ENCODE results near the gene ATP8A2. TPM values are rescaled to one million over a fixed set of nuclear protein-coding genes. Genes with fewer than 3 reads are reported as not detected.

Gene ATP8A2
- total RNA-seq, 3 donors from 2014 or later (not counting 1 experiment from before 2014, with no cell fraction given) = 0.43 to 0.68 (median 0.59) TPM

DNA sequence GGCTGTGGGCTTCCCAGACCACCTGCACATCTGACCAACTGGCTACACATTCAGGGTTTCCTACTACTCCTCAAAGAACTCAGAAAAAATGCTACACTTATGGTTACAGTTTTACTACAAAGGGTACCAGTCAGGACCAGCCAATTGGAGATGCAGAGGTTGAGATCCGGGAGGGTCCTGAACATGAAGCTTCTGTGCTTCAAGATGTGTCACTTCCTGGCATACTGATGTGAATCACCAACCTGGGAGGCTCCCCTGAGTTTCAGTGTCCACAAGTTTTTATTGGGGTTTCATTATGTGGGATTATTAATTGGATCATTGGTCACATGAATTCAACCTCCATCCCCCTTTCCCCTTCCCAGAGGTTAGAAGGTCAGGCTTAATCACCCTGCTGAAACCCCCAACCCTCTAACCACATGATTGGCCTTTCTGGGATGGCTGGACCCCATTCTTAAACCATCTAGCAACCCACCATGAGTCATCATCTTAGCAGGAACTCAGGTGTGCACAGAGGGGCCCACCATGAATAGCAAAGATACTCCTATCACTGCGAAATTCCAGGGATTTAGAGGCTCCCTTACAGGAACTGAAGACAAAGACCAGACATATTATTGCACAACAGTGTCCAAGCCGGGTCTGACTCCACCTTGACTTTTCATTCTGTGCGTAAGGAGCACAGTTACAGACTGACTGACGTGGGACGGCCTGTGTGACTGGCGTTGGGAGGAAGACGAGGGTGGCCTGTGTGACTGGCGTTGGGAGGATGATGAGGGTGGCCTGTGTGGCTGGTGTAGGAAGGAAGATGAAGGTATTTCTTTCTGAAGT lies 90.7 kb downstream of the ATP8A2 start:
- peaks cover 0 to 4% of the 10 kb centered on the region in 2 donors for H3K9me3 Mint-ChIP-seq
- no peaks in the 10 kb centered on the region for H3K9me3 ChIP-seq (ENCODE audit: control insufficient read depth, insufficient read depth, low read length)
- no peaks in the 10 kb centered on the region for H3K4me1 Mint-ChIP-seq
- H3K27ac Mint-ChIP-seq = no peak overlapping the region
- intact Hi-C loops (cut with micrococcal nuclease) = no loop called here
- no peaks in the 10 kb centered on the region for H3K36me3 ChIP-seq (ENCODE audit: control insufficient read depth, insufficient read depth, low read length)
- peaks cover 23 to 34% of the 10 kb centered on the region in 2 donors for H3K27me3 Mint-ChIP-seq (ENCODE audit: low read depth in 2 of 2)
- H3K27me3 ChIP-seq (ENCODE audit: control insufficient read depth, insufficient read depth, low read length) = no peaks in the 10 kb centered on the region
- H3K36me3 Mint-ChIP-seq = no peaks in the 10 kb centered on the region
- no peaks in the 10 kb centered on the region for H3K4me1 ChIP-seq (ENCODE audit: control insufficient read depth, insufficient read depth, low read length)
- no peak for DNase-seq
- WGBS (ENCODE audit: insufficient coverage) = 83% methylated on average over 9 of the region's 9 CpGs
- no peak overlapping the region for H3K4me3 Mint-ChIP-seq
- no peak for ATAC-seq
- H3K27ac ChIP-seq (ENCODE audit: low read length) = no peak overlapping the region
- H3K4me3 ChIP-seq (ENCODE audit: low read length) = no peak overlapping the region
- TF ChIP-seq, protein P1, sequence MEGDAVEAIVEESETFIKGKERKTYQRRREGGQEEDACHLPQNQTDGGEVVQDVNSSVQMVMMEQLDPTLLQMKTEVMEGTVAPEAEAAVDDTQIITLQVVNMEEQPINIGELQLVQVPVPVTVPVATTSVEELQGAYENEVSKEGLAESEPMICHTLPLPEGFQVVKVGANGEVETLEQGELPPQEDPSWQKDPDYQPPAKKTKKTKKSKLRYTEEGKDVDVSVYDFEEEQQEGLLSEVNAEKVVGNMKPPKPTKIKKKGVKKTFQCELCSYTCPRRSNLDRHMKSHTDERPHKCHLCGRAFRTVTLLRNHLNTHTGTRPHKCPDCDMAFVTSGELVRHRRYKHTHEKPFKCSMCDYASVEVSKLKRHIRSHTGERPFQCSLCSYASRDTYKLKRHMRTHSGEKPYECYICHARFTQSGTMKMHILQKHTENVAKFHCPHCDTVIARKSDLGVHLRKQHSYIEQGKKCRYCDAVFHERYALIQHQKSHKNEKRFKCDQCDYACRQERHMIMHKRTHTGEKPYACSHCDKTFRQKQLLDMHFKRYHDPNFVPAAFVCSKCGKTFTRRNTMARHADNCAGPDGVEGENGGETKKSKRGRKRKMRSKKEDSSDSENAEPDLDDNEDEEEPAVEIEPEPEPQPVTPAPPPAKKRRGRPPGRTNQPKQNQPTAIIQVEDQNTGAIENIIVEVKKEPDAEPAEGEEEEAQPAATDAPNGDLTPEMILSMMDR (IDR thresholded peaks at IDR 0.05) = no peak

DNA sequence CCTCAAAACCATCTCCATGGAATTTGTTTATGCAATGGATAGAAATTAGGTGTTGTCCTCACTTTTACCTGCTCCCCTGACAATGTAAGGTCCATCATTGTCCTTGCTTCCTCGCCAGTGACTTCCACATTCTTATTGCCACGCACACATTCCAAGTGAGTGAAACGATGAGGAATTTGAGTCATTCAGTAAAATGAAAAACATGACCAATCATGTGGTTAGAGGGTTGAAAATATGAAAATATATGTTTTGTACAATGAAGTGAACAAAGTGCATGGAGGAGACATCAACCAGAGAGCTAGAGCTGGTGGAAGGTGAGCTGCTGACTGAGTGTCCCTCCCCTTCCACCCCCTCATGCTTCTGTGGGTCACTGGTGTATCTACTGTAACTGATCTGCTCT lies 91.7 kb downstream of the ATP8A2 start:
- Histone ChIP-seq H3K27me3 (ENCODE audit: control insufficient read depth, insufficient read depth, low read length) (no peaks in the 10 kb centered on the region), H3K4me3 (ENCODE audit: low read length) (no peak overlapping the region), H3K9me3 (ENCODE audit: control insufficient read depth, insufficient read depth, low read length) (no peaks in the 10 kb centered on the region), H3K4me1 (ENCODE audit: control insufficient read depth, insufficient read depth, low read length) (no peaks in the 10 kb centered on the region), H3K36me3 (ENCODE audit: control insufficient read depth, insufficient read depth, low read length) (no peaks in the 10 kb centered on the region), H3K27ac (ENCODE audit: low read length) (no peak overlapping the region)
- no peak for ATAC-seq
- DNase-seq = no peak
- Mint-ChIP-seq H3K4me3 (no peak overlapping the region), H3K9me3 (peaks cover 0 to 4% of the 10 kb centered on the region in 2 donors), H3K27me3 (ENCODE audit: low read depth in 2 of 2) (peaks cover 29 to 42% of the 10 kb centered on the region in 2 donors), H3K27ac (no peak overlapping the region), H3K4me1 (no peaks in the 10 kb centered on the region), H3K36me3 (no peaks in the 10 kb centered on the region)
- intact Hi-C loops (cut with micrococcal nuclease) = no loop called here
- 96% methylated on average over 3 of the region's 3 CpGs for WGBS (ENCODE audit: insufficient coverage)
- TF ChIP-seq, protein P1 (IDR thresholded peaks at IDR 0.05) = no peak

DNA sequence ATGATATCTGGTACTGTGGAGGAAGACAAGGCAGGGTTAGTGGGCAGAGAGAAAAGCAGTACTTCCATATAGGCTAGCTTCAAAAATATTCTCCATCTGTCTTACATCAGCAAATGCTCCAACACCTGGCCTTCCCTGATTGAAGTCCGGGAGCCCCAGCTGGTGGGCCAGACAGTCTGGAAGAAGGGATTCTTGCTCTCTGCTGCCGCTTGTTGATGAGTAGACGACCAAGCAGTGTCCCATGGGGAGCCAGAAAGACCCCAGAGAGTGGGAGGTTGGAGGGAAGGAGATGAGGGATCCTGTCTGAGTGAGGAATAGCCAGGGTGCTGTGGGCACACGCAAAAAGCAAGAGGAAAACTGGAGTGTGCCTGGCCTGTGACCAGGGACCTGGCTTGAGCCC lies 95.1 kb downstream of the ATP8A2 start:
- intact Hi-C loops (cut with micrococcal nuclease) = no loop called here
- Histone ChIP-seq H3K27me3 (ENCODE audit: control insufficient read depth, insufficient read depth, low read length) (peaks cover 8% of the 10 kb centered on the region), H3K36me3 (ENCODE audit: control insufficient read depth, insufficient read depth, low read length) (no peaks in the 10 kb centered on the region), H3K9me3 (ENCODE audit: control insufficient read depth, insufficient read depth, low read length) (no peaks in the 10 kb centered on the region), H3K4me3 (ENCODE audit: low read length) (no peak overlapping the region), H3K27ac (ENCODE audit: low read length) (no peak overlapping the region), H3K4me1 (ENCODE audit: control insufficient read depth, insufficient read depth, low read length) (no peaks in the 10 kb centered on the region)
- Mint-ChIP-seq H3K36me3 (no peaks in the 10 kb centered on the region), H3K9me3 (peaks cover 0 to 4% of the 10 kb centered on the region in 2 donors), H3K4me1 (peaks cover 5 to 7% of the 10 kb centered on the region in 2 donors), H3K4me3 (no peak overlapping the region), H3K27ac (no peak overlapping the region), H3K27me3 (ENCODE audit: low read depth in 2 of 2) (peaks cover 35 to 55% of the 10 kb centered on the region in 2 donors)
- TF ChIP-seq, protein P1 (IDR thresholded peaks at IDR 0.05) = no peak
- WGBS (ENCODE audit: insufficient coverage) = 85% methylated on average over 4 of the region's 4 CpGs
- DNase-seq = no peak
- no peak for ATAC-seq

Data from natural killer cell (primary cell).